ENCODE measurements around the gene C5orf46. TPM values are rescaled to one million over a fixed set of nuclear protein-coding genes. Genes with fewer than 3 reads are reported as not detected.

Gene C5orf46
- total and polyA plus RNA-seq, 2 of the 4 experiments (the other 2 are of a cell fraction) = 1.3 TPM; not detected in 1

DNA sequence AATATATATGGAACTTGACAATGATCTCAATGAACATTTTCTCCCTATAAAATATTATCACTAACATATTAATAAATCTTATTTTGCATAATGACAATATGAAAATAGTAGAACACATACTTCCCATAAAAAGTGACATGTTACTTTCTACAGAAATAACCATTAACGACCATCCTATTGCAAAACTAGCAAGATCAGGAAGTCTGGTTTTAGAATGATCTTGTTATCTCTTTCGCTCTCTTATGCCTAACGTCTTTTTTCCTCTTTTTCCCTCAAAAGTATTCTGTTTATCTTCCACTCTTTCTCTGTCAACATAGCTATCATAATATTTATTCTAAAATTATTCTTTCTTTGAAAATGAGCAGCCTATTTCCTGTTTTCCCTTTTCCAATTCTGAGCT, 21.6 kb upstream of the C5orf46 start:
- Histone ChIP-seq H3K9me3 (ENCODE audit: control insufficient read depth, insufficient read depth, low read length) (no peaks in the 10 kb centered on the region), H3K4me2 (ENCODE audit: low read depth, low read length) (no peak overlapping the region), H2BK120ac (ENCODE audit: low read depth, low read length) (no peak overlapping the region), H3K14ac (replicated peaks; ENCODE audit: low read depth, low read length) (no peak overlapping the region), H2BK5ac (ENCODE audit: low read depth, low read length, poor library complexity, severe bottlenecking) (no peak overlapping the region), H3K4me1 (ENCODE audit: control insufficient read depth, insufficient read depth, low read length) (no peaks in the 10 kb centered on the region), H3K79me1 (ENCODE audit: low read depth in 1 of 2, low read length in 2 of 2) (no peaks in the 10 kb centered on the region), H4K91ac (ENCODE audit: insufficient read depth, low read depth, low read length) (no peak overlapping the region), H3K18ac (ENCODE audit: low read depth, low read length) (no peak overlapping the region), H3K9ac (ENCODE audit: low read depth, low read length) (no peak overlapping the region), H2AFZ (replicated peaks; ENCODE audit: low read length, poor library complexity) (no peak overlapping the region), H2BK15ac (ENCODE audit: low read depth, low read length) (no peak overlapping the region), H3K23ac (ENCODE audit: low read depth, low read length) (no peak overlapping the region), H4K8ac (ENCODE audit: low read depth in 2 of 2, low read length in 2 of 2) (no peak overlapping the region), H3K27me3 (ENCODE audit: control insufficient read depth, insufficient read depth, low read length) (no peaks in the 10 kb centered on the region), H3K56ac (ENCODE audit: extremely low read depth, insufficient read depth, low read length) (no peak overlapping the region), H4K5ac (ENCODE audit: low read depth, low read length) (no peak overlapping the region), H3K4ac (ENCODE audit: low read depth, low read length) (no peak overlapping the region), H4K20me1 (ENCODE audit: insufficient read depth, low read length) (no peaks in the 10 kb centered on the region), H3K4me3 (ENCODE audit: insufficient read depth, low read depth, low read length) (no peak overlapping the region), H3K27ac (ENCODE audit: insufficient read depth, low read length) (no peak overlapping the region), H2AK9ac (replicated peaks; ENCODE audit: low read depth, low read length, poor library complexity) (no peak overlapping the region), H3K9me1 (ENCODE audit: insufficient read depth, low read length) (no peaks in the 10 kb centered on the region), H3K36me3 (ENCODE audit: control insufficient read depth, insufficient read depth, low read length) (no peaks in the 10 kb centered on the region), H2AK5ac (ENCODE audit: low read depth, low read length) (no peak overlapping the region), H2BK20ac (ENCODE audit: low read depth, low read length) (no peak overlapping the region)
- no TSS peak for BruUV-seq (replicated peaks)
- DNase-seq (no peak), ATAC-seq (ENCODE audit: low read depth) (no peak)
- dilution Hi-C loops (cut with HindIII; ENCODE audit: low sequenced_read_pairs, unreplicated experiment) (no loop called here), in situ Hi-C loops (cut with MboI; ENCODE audit: low sequenced_read_pairs) (no loop called here), intact Hi-C loops (cut with micrococcal nuclease) (no loop called here)
- ChIA-PET CTCF (no interaction called here), POLR2A (ENCODE audit: unreplicated experiment) (no interaction called here)
- no CpG with 5 or more reads among the region's 3 CpGs for whole genome bisulfite sequencing, 2 experiments (ENCODE audit: extremely low coverage in 2 of 2, insufficient read length in 1 of 2)
- TF ChIP-seq BHLHE40 (IDR thresholded peaks at IDR 0.05; ENCODE audit: low read depth, low read length) (no peak), MAZ (IDR thresholded peaks at IDR 0.05; ENCODE audit: borderline replicate concordance, low read depth, low read length) (no peak), NFE2L2 (IDR thresholded peaks at IDR 0.05; ENCODE audit: low read depth, low read length) (no peak), RFX5 (IDR thresholded peaks at IDR 0.05; ENCODE audit: low read depth, low read length) (no peak), POLR2A (IDR thresholded peaks at IDR 0.05; ENCODE audit: low read depth, low read length) (no peak), RCOR1 (IDR thresholded peaks at IDR 0.05; ENCODE audit: insufficient replicate concordance, low read length) (no peak), CHD1 (IDR thresholded peaks at IDR 0.05; ENCODE audit: low read depth, low read length) (no peak), RAD21 (IDR thresholded peaks at IDR 0.05; ENCODE audit: low read length) (no peak), CEBPB (IDR thresholded peaks at IDR 0.05; ENCODE audit: low read depth, low read length) (no peak), FOS (IDR thresholded peaks at IDR 0.05; ENCODE audit: low read depth, low read length) (no peak), MAFK (IDR thresholded peaks at IDR 0.05; ENCODE audit: low read depth, low read length) (no peak), MXI1 (IDR thresholded peaks at IDR 0.05; ENCODE audit: borderline replicate concordance, low read depth, low read length) (no peak), SMC3 (IDR thresholded peaks at IDR 0.05; ENCODE audit: low read depth, low read length) (no peak)
- TF ChIP-seq, protein P1, sequence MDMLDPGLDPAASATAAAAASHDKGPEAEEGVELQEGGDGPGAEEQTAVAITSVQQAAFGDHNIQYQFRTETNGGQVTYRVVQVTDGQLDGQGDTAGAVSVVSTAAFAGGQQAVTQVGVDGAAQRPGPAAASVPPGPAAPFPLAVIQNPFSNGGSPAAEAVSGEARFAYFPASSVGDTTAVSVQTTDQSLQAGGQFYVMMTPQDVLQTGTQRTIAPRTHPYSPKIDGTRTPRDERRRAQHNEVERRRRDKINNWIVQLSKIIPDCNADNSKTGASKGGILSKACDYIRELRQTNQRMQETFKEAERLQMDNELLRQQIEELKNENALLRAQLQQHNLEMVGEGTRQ (IDR thresholded peaks at IDR 0.05; ENCODE audit: low read depth, low read length) = no peak
- TF ChIP-seq, protein P2, sequence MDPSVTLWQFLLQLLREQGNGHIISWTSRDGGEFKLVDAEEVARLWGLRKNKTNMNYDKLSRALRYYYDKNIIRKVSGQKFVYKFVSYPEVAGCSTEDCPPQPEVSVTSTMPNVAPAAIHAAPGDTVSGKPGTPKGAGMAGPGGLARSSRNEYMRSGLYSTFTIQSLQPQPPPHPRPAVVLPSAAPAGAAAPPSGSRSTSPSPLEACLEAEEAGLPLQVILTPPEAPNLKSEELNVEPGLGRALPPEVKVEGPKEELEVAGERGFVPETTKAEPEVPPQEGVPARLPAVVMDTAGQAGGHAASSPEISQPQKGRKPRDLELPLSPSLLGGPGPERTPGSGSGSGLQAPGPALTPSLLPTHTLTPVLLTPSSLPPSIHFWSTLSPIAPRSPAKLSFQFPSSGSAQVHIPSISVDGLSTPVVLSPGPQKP (IDR thresholded peaks at IDR 0.05; ENCODE audit: borderline replicate concordance, low read depth, low read length) = no peak
- TF ChIP-seq, protein P3, sequence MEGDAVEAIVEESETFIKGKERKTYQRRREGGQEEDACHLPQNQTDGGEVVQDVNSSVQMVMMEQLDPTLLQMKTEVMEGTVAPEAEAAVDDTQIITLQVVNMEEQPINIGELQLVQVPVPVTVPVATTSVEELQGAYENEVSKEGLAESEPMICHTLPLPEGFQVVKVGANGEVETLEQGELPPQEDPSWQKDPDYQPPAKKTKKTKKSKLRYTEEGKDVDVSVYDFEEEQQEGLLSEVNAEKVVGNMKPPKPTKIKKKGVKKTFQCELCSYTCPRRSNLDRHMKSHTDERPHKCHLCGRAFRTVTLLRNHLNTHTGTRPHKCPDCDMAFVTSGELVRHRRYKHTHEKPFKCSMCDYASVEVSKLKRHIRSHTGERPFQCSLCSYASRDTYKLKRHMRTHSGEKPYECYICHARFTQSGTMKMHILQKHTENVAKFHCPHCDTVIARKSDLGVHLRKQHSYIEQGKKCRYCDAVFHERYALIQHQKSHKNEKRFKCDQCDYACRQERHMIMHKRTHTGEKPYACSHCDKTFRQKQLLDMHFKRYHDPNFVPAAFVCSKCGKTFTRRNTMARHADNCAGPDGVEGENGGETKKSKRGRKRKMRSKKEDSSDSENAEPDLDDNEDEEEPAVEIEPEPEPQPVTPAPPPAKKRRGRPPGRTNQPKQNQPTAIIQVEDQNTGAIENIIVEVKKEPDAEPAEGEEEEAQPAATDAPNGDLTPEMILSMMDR (conservative IDR thresholded peaks at IDR 0.05; ENCODE audit: low read depth, low read length) = no peak

Data from IMR-90 (cell line).